ENCODE data around the gene GPRC5C. TPM values are rescaled to one million over a fixed set of nuclear protein-coding genes. Genes with fewer than 3 reads are reported as not detected.

GPRC5C gene
- total and polyA plus RNA-seq, 9 of the 15 experiments (the other 6 are each of a cell fraction or from before 2014, with no cell fraction given) = 0.28 to 9.0 (median 4.1) TPM

- TF ChIP-seq GATAD2A (IDR thresholded peaks at IDR 0.05) (no peak), SMC3 (conservative IDR thresholded peaks at IDR 0.05; ENCODE audit: insufficient read depth, low read depth, low read length) (0 out of 2 replicates have a peak, but pooled peaks have one; percentile 9), ZNF655 (CRISPR knock-in tag; IDR thresholded peaks at IDR 0.05) (no peak), E2F3 (CRISPR knock-in tag; IDR thresholded peaks at IDR 0.05) (no peak), HMGN3 (IDR thresholded peaks at IDR 0.05; ENCODE audit: borderline replicate concordance, extremely low read depth, insufficient read length, low read depth, low read length) (no peak), RBM22 (IDR thresholded peaks at IDR 0.05; ENCODE audit: low read depth, low read length, poor library complexity, severe bottlenecking) (no peak), ZNF407 (IDR thresholded peaks at IDR 0.05; ENCODE audit: low read depth) (no peak), CHCHD3 (CRISPR knock-in tag; IDR thresholded peaks at IDR 0.05) (no peak), UBTF (IDR thresholded peaks at IDR 0.05; ENCODE audit: borderline replicate concordance in 1 of 2, low read depth in 2 of 2, low read length in 2 of 2) (no peak), FOXA1 (IDR thresholded peaks at IDR 0.05; ENCODE audit: borderline replicate concordance) (no peak), TCF7 (IDR thresholded peaks at IDR 0.05; ENCODE audit: borderline replicate concordance) (no peak), ESRRB (CRISPR knock-in tag; IDR thresholded peaks at IDR 0.05; ENCODE audit: borderline replicate concordance) (no peak), BHLHE40 (IDR thresholded peaks at IDR 0.05; ENCODE audit: low read length) (no peak; the same call in 1 of the 2 replicates), TAF15 (IDR thresholded peaks at IDR 0.05; ENCODE audit: low read depth, low read length) (no peak), HNRNPH1 (optimal IDR thresholded peaks at IDR 0.05; ENCODE audit: low read depth, low read length) (no peak), NR2C2 (CRISPR knock-in tag; IDR thresholded peaks at IDR 0.05) (no peak), NR2C2 (tag; IDR thresholded peaks at IDR 0.05) (peak; percentile 23; the same call in 1 of the 2 replicates), CAMTA2 (CRISPR knock-in tag; conservative IDR thresholded peaks at IDR 0.05) (no peak), ZBED1 (IDR thresholded peaks at IDR 0.05) (no peak)
These were observed 23.6 kb upstream of the GPRC5C start (continued) for GRCh38 chr17:74408262-74408661.
